ENCODE data around the gene CHST12.
A peak's percentile ranks its signal among the peaks of the same experiment; 100 is the strongest.

CHST12 gene

DNA sequence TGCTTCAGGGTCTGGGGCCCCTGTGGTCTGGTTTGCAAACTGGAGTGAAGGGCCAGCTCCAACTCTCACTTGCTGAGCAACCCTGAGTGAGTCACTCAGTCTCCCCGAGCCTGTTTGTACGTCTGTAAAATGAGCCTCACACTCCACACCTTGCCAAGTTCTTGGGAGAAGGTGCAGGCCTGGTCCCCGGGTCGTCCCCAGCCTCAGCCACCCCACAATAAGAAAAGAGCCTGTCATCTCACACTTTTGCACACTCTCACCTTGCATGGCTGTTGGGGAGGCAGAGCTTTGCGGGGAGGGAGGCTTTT lies 67.6 kb downstream of the CHST12 start:
- Histone ChIP-seq H3K27ac (replicated peaks) (no peak overlapping the region), H3K4me3 (replicated peaks; ENCODE audit: insufficient read depth, low read length) (no peak overlapping the region), H3K27me3 (ENCODE audit: insufficient read depth, poor library complexity, severe bottlenecking) (no peaks in the 10 kb centered on the region)
- TF ChIP-seq REST (IDR thresholded peaks at IDR 0.05; ENCODE audit: insufficient replicate concordance, low read depth) (no peak), POLR2AphosphoS5 (IDR thresholded peaks at IDR 0.05; ENCODE audit: low read depth) (no peak), CTCF (IDR thresholded peaks at IDR 0.05; ENCODE audit: insufficient read depth, low read length) (no peak), GABPA (IDR thresholded peaks at IDR 0.05; ENCODE audit: low read depth) (no peak), SPI1 (IDR thresholded peaks at IDR 0.05; ENCODE audit: borderline replicate concordance, low read depth) (no peak)
- DNase-seq (ENCODE audit: low read depth in 1 of 2, low spot score in 1 of 2) = no peak

- TF ChIP-seq SPI1 (IDR thresholded peaks at IDR 0.05; ENCODE audit: borderline replicate concordance, low read depth) (0 out of 2 replicates have a peak, but pooled peaks have one; percentile 19), POLR2AphosphoS5 (IDR thresholded peaks at IDR 0.05; ENCODE audit: low read depth) (no peak), CTCF (IDR thresholded peaks at IDR 0.05; ENCODE audit: insufficient read depth, low read length) (no peak), GABPA (IDR thresholded peaks at IDR 0.05; ENCODE audit: low read depth) (no peak), REST (IDR thresholded peaks at IDR 0.05; ENCODE audit: insufficient replicate concordance, low read depth) (no peak)
- Histone ChIP-seq H3K4me3 (replicated peaks; ENCODE audit: insufficient read depth, low read length) (no peak overlapping the region), H3K27me3 (ENCODE audit: insufficient read depth, poor library complexity, severe bottlenecking) (no peaks in the 10 kb centered on the region), H3K27ac (replicated peaks) (no peak overlapping the region)
- DNase-seq (ENCODE audit: low read depth in 1 of 2, low spot score in 1 of 2) = no peak
Measured at GRCh38 chr7:2471396-2471795, 68.0 kb downstream of the CHST12 start.

DNA sequence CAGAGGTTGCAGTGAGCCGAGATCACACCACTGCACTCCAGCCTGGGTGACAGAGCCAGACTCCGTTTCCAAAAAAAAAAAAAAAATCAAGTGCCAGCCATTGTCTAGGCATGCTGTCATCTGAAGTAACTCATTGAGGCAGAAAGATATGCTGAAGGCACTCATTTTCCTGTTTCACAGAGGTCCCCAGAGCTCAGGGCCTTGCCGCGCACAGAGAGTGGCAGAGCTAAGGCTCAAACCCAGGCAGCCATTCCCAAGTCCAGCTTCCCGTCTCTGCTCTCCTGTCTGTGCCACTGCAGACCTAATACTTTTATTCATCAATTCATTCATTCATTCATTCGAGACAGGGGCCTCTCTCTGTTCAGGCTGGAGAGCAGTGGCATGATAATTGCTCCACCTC lies 69.3 kb downstream of the CHST12 start:
- TF ChIP-seq REST (IDR thresholded peaks at IDR 0.05; ENCODE audit: insufficient replicate concordance, low read depth) (no peak), CTCF (IDR thresholded peaks at IDR 0.05; ENCODE audit: insufficient read depth, low read length) (no peak), SPI1 (IDR thresholded peaks at IDR 0.05; ENCODE audit: borderline replicate concordance, low read depth) (no peak)
- no peak for DNase-seq (ENCODE audit: low read depth in 1 of 2, low spot score in 1 of 2)
- Histone ChIP-seq H3K27me3 (ENCODE audit: insufficient read depth, poor library complexity, severe bottlenecking) (no peaks in the 10 kb centered on the region), H3K27ac (replicated peaks) (no peak overlapping the region), H3K4me3 (replicated peaks; ENCODE audit: insufficient read depth, low read length) (no peak overlapping the region)
